HG03558 (cell line): Measurements from ENCODE around the gene LRRC4C.

Experiments
- ATAC-seq: cut with Tn5 transposase; IDR thresholded peaks from one replicate; pipeline ENCODE4 v1.9.1; 2021; ENCODE audit warnings: moderate number of reproducible peaks; ENCODE audit not compliant: unreplicated experiment; ENCODE audit errors: extremely low read depth

Gene LRRC4C

DNA sequence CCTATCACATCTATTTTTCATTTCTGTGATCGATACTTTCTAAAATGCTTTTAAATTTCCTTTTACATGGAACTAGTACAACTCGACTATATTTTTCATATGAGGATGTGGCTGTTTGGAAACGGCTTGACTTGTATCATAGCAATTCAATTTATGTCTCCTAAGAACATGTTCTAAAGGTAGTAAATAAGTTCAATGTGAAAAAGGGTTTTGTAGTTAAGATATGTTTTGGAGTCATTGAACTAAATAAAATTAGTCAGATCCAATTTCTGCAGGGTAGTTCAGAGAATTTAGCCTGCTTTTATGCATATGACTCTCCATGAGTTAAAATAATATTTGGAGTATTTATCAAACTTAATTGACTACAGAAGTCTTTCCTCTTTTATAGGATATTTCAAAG, 1121.4 kb downstream of the LRRC4C start:
- ATAC-seq, result no peak

DNA sequence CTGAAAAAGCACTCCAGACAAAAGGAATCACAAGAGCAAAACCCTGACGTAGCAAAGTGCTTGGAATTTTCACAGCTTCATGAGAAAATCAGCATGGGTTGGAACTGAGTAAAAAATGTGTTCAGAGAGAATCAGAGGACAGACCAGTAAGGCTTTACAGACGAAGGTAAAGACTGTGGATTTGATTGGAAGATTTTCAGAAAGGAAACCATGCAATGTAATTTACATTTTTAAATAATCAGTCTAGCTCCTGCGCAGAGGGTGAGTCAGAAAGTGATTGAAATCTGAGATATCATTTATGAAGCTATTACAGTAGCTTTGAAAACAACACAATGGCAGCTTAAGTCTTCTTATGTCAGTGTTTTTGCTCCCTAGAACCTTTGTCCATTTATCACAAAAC, 1122.3 kb downstream of the LRRC4C start:
- no peak for ATAC-seq

DNA sequence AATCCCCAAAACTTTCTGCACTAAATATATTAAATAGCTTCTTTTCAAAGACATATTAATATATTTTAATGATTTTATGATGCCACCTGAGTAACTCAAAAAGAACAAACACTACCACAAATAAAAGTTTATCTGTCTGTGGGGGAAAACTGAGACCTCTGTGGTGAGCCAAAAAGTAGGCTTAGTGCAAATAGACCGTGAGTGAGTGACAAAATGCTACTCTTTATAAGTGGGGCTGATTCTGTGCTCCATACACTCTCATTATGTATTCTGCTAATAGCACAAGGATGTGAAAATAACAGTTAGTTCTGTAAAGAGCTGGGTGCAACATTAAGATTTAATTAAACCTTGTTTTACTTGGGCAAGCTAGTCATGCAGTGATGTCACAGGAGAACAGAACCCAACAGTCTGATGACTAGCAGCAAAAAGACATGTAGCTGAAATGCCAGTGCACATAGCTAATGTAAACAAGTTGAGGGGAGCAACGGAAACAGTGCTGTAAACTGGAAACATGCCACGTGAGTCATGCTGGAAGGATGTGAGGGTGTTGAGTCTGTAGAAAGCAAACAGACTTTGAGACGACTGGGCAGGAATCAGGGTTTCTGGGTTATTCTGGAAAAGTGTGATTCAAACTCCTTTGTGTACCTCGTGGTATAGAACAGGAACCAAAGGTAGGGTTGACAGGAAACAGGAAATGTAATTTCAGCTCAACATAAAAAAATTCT, 1130.4 kb downstream of the LRRC4C start:
- ATAC-seq, result no peak

DNA sequence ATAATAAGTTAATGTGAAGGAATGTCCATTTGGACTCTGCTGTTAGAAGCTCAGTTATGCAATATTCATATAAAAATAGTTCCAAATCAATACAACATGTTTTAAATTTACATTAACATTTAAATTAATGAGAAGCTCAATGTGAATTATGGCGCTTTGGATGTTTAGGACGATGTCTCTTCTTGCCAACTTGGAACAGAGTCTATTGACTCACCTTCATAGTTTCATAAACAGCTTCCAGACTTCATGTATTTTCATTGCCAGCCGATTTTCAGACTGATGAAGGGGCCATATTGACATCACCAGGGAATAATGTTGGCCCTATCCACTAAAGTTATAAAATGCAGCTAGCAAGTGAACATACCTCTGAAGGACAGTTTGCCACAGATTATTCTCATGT, 1136.2 kb downstream of the LRRC4C start:
- no peak for ATAC-seq

DNA sequence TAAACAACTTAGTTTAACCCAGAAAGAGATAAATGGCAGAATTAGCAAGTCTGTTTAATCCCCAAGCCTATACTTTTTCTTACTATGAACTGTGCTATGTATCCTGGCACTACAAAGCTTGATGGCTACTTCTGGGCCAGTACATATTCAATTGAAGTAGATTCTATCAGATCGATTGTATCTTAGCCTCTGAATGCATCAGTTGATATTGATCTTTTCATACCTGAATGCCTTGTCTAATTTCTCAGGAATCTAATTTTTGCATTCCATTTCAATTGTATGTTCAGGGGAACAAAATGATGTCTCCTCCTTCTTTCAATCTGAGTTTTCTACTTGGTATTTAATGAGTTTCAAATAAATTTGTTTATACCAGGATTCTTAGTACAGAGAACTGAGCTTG, 1137.9 kb downstream of the LRRC4C start:
- no peak for ATAC-seq

DNA sequence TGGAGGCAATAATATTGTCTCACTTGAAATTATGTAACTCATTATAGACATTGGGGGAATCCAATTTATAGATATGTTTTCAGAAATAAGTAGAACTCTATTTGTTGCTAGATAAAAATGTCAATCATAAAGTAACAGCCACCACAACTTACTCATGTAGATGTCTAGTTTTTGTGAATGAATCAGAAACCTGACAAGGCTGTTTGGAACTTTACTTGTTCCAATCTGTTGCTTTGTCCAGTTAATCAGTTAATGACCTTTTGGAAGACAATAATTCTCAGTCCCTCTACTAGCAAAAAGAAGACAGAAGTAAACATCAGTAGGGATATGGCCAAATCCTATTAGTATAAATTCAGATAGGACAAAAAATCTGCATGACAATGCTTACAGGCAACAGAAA, 1143.3 kb downstream of the LRRC4C start:
- no peak for ATAC-seq

DNA sequence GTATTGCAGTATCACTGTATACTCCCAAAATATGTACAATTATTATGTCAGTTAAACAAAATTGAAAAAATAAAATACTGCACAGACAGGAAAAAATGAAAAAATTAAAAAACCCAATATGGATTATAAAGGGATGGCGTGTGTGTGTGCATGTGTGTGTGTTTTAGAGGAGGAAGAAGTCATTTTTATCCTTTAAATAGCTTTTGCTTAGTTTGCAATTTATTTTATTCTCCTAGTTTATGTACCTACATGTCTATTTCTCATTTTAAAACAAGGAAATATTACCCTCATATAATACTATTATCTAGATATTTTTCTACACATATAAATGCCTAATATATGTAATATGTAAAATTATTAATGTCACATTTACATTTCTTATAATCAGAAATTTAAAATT, 1144.3 kb downstream of the LRRC4C start:
- no peak for ATAC-seq

DNA sequence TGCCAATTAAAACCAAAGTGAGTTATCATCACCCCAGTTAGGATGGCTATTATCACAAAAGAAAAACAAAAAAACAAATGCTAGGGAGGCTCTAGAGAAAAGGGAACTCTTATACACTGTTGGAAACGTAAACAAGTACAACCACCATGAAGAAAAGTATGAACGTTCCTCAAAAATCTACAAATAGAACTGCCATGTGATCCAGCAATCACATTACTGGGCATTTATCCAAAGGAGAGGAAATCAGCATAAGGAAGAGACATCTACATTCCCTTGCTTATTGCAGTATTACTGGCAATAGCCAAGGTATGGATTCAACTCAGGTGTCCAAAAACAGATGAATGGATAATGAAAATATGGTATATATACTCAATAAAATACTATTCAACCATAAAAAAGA, 1145.1 kb downstream of the LRRC4C start:
- no peak for ATAC-seq

DNA sequence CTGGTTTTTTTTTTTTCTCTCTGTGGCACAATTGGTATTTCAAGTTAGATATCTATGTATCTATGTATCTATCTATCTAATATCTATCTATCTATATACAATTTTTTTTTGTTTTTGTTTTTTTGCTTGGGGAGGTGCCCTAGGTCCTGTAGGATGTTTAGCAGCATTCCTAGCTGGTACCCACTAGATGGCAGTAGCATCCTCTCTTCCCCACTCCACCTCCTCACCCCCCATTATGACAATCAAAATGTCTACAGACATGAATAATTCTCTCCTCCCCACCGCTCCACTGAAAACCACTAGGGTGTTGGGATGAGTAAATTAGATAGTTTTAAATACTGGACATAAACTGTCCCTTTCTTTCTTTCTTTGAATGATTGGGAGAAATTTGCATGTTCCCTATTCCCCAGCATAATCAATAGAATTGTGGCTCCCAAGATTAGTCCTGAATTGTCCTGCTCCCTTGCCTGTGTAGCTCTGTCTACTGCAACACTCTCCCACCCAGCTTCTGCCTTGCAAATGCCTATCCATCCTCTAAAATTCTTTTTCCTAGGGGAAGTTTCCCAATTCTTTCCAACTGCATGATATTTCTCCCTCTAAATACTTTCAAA, 1152.4 kb downstream of the LRRC4C start:
- ATAC-seq, result no peak

DNA sequence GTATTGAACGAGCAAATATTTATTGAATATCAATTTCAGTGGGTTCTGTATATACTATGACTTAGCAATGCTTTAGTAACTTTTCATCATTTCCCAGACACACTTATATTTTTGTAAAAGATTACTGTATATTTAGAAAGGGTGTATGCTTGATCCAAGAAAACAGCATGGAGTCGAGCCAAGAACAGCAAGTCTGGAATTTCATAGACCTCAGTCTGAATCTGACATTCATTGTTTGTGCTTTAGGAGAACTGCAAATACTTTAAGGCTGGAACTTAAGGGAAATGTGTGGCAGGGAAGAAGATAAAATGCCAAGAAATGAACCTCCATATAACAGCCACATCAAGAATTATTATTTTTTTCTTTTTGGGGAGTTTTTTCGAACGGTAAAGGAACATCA, 1156.8 kb downstream of the LRRC4C start:
- no peak for ATAC-seq

DNA sequence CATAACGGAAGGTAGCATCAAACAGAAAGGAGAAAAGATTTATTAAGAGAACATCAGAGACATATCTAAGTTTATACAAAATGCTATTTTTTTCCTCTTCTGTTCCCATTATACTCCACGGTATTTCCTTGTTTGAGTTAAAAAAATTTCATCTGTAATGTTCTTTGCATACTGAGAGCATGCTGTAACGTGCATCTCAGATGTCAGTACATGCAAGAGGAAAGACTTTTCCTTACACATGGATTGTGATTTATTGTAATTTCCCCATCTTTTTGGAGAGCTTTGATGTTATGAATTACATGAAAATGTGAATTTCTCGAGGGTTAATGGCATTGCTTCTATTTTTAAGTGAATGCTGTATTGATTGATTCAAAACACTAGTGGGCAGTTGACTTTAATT, 1164.0 kb downstream of the LRRC4C start:
- ATAC-seq, result no peak

DNA sequence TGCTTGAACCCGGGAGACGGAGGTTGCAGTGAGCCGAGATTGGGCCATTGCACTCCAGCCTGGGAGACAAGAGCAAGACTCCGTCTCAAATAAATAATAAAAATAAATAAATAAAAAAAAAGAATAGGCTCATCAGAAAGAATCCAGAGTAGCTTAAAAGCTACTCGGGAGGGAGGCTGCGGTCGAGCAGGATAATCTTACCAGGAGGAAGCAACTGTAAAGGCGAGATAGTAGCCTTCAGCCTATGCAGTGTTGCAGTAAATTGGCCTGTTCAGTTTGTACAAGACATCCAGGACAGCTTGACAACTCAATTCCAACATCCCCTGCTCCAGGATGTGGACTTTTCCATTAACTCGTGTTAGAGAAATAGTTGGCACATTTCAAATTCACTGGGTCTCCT, 1164.7 kb downstream of the LRRC4C start:
- ATAC-seq, result no peak

DNA sequence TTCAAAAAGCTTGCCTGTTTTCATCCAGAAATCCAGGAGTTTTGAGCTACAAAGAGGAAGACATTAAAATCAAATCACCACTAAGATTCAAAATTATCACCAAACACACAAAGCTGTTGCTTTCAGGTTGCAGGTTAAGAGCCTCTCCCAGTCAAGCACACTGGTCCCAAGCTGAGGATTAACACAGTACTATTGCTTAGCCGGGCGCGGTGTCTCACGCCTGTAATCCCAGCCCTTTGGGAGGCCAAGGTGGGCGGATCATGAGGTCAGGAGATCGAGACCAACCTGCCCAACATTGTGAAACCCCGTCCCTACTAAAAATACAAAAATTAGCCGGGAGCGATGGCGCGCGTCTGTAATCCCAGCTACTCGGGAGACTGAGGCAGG, 1165.1 kb downstream of the LRRC4C start:
- ATAC-seq, result no peak

DNA sequence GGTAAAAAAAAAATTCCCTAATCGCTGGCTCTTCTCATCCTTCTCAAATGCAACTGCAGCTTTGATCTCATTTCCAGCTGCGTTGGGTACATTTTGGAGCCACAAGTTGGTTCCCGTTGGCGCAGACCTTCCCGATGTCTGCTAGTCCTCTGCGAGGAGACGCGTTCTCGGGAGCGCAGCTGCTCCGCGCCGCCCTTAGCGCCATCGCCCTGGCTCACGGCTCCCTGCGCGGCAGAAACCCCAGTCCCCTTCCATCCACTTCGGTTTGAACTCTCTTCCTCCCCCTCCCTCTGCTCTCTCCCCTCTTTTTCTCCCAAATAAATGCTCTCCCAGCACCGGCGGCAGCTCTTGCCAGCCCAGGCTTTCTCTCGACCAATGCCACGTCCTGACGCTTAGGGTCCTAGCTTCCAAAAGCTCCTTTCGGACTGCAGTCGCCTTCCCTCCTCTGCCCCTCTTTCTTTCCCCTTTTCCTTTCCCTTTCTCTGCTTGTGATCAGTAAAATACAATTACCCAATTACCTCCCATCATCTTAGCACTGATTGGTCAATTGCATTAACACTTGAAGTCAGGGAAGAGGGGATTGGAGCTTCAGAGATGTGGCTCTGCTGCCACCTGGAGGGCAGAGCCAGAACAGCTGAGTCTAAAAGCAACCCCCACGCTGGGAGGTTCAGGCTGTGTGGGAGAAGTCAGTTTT, 1165.7 kb downstream of the LRRC4C start:
- peak; percentile 95 for ATAC-seq

DNA sequence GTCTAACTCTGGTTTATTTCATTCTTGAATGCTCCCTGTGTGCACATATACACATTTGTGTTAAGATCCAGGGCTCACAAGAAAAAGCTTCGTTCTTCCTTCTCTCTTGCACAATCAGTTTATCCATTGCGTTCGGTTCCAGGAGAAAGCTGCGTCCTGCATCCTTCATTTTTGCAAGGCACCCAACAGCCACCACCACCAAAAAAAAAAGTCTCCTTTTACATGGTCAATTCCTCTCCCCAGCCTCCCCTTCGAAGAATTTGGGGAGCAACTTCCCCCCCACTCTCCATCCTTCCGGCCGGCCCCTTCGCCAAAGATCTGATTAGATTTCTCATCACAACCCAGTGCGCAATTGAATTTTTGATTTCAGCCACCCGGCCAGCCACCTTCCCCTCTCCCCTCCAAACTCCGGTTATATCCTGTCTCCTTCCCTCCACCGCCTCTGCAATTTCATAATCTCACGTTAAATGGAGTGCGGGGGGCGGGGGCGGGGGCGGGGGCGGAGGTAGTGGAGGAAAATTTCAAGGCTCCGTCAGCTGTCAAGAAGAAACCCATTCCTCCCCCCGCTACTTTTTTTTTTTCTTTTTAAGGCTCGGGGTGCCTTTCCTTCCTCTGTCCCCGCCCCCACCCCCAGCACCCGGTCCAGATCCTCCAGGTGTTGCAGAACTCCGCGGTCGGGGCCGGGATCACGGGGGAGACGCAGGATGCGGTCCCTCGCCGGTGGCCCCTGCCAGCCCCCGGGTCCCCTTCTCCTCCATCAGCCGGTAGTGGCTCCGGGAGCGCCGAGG, 1166.5 kb downstream of the LRRC4C start:
- ATAC-seq, result no peak

DNA sequence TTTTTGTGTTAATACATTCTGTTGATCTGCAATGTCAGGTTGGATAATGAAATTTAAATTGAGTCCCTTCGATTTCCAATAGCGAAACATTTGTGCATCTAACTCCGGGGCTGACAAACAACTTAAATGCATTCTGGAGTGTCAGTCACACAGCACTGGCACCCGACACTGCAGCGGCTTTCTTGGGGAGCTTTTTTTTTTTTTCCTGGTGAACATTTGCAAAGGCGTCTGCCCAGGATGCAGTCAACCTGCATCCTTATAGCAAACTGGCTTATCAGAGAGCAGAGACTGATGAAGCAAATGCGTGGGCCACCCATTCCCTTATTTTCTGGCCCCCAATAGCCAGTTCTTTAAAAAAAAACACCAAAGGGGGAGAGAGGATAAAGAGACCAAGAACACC, 1167.7 kb downstream of the LRRC4C start:
- ATAC-seq, result no peak

DNA sequence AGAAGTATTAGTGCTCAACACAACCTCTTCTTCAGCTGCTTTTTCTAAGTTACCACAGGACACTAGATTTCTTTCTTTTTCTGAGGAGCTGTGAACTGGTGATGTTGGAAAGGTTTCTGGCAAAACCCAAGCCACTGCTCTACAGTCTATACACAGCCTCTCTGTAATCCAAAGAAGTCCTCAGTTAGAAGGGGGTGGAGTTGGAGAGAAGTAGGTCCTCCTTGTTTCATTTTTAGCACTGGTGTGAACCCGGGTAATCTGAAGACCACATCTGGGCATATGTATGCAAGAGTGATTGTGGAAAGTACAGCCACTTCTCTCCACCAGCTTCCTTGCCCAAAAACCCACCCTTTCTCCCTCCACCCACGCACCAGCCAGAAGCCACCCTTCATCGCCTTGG, 1168.1 kb downstream of the LRRC4C start:
- ATAC-seq, result no peak

DNA sequence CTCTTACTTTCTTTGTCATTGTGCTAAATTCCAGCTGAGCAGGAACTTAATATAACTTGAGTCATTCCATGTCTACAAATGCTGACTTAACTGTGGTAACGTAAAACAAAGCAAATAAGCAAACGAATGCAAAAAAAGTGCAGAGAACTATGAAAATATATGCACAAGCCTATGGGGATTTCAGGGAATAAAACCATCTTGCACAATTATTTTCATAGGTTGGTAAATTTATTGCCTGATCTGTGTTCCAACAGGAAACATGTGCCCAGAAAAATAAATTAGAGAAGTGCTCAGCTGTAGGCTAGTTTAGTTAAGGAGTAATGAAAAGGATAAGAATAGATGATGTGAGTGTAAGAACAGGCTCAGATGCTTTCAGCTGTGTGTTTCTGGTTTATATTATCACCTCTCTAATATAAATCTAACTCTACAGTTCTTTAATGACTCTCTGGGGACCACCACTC, 1169.3 kb downstream of the LRRC4C start:
- ATAC-seq, result no peak

DNA sequence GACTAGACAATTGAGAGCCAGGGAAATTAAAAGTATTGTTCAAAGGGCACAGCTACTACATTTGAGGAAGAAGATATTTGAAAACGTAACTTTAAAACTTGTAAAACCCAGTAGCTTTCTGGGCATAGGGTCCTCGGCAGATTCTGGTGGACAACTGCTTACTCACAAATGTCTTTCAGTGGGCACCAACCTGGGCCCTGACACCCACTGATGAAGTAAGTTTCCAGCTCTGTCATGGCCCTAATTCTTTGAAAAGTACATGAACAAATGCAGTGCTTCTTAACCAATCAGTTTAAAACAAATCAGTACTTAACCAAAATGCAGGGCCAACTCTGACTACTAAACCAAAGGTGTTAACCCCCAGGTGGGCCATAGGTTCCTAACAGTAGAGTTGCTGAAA, 1170.1 kb downstream of the LRRC4C start:
- no peak for ATAC-seq

DNA sequence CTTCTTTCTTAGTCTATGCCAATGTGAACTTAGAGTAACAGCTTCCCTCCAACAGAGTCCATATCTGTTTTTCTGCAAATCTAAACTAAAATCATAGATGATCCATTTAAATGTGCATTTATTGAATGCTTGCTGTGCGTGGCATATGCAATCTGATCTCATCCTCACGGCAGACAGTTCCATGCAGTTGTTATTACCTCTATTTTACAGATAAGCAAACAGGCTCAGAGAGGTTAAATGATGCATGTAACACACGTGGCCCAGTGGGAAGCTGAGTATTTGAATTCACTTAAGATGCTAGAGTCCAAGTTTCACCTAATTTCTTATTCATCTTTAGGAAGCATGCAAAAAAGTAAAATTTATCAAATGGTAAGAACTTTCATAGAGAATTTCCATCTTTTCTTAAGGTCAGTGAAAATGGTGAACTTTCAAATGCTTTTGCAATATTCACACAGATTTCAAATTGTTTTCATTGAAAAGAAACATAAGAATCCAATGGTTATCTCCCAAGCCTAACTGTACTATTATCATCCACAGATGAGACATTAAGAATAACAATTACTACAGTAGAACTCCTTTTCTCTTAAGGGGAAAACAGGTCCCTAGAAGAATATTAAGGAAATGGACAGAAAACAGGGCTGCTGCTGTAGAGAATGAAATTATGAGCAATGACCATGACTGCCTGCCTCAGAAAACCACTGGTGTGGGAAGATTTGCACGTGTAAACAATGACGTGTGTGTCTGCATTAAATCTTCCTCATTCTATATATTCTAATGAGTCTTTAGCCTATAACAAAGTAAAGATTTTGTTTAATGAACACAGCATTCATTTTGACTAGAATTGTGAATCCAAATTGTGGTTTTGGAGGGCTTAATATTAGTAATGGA, 1171.3 kb downstream of the LRRC4C start:
- no peak for ATAC-seq
